Smooth muscle cell (in vitro differentiated cells): ENCODE measurements around the gene ZNF639. TPM values are rescaled to one million over a fixed set of nuclear protein-coding genes. Genes with fewer than 3 reads are reported as not detected.

Source experiments
- DNase-seq: peaks from one replicate; lab custom pipeline; 2025; ENCODE audit not compliant: unreplicated experiment; lab: John Stamatoyannopoulos, UW
- H2AFZ ChIP-seq: fragments of 200-600 bp; sonication (generic); 2 replicates; pipeline ENCODE4 v1.6.0; 2016; ENCODE audit warnings: antibody characterized with exemption, low read depth, mild to moderate bottlenecking
- H3F3A ChIP-seq: fragments of 200-600 bp; sonication (generic); 2 replicates; pipeline ENCODE4 v1.6.0; 2017; ENCODE audit warnings: antibody characterized with exemption, low read depth
- H3K27ac ChIP-seq: fragments of 200-600 bp; sonication (generic); 2 replicates; pipeline ENCODE4 v1.5.1; 2016; ENCODE audit warnings: low read depth, mild to moderate bottlenecking
- H3K27me3 ChIP-seq: fragments of 200-600 bp; sonication (generic); 2 replicates; pipeline ENCODE4 v1.6.1; 2016; ENCODE audit warnings: low read depth, mild to moderate bottlenecking
- H3K36me3 ChIP-seq: fragments of 200-600 bp; sonication (generic); 2 replicates; pipeline ENCODE4 v1.5.1; 2016; ENCODE audit warnings: low read depth
- H3K4me1 ChIP-seq: fragments of 200-600 bp; sonication (generic); 2 replicates; pipeline ENCODE4 v1.5.1; 2016; ENCODE audit warnings: low read depth
- H3K4me2 ChIP-seq: fragments of 200-600 bp; sonication (generic); 2 replicates; pipeline ENCODE4 v1.6.0; 2016; ENCODE audit warnings: mild to moderate bottlenecking
- H3K4me3 ChIP-seq: fragments of 200-600 bp; sonication (generic); 2 replicates; pipeline ENCODE4 v1.5.1; 2016; ENCODE audit warnings: mild to moderate bottlenecking
- H3K79me2 ChIP-seq: fragments of 200-600 bp; sonication (generic); 2 replicates; pipeline ENCODE4 v1.6.0; 2016; ENCODE audit warnings: low read depth, mild to moderate bottlenecking
- H3K9ac ChIP-seq: fragments of 200-600 bp; sonication (generic); 2 replicates; pipeline ENCODE4 v1.6.0; 2016; ENCODE audit warnings: low read depth
- H3K9me3 ChIP-seq: fragments of 200-600 bp; sonication (generic); replicated peaks from 2 replicates; pipeline ENCODE4 v1.5.1; 2016; ENCODE audit warnings: low read depth
- H4K20me1 ChIP-seq: fragments of 200-600 bp; sonication (generic); 2 replicates; pipeline ENCODE4 v1.6.0; 2016; ENCODE audit warnings: low read depth
- CTCF ChIP-seq: fragments of 200-600 bp; sonication (generic); IDR thresholded peaks from 2 replicates; pipeline ENCODE4 v1.5.1; 2017; ENCODE audit warnings: borderline replicate concordance, mild to moderate bottlenecking, antibody characterized with exemption; ENCODE audit not compliant: insufficient read depth, poor library complexity, severe bottlenecking
- WGBS: methylation state at CpG from one replicate; pipeline ENCODE4 v1.1.7; 2016; ENCODE audit warnings: low lambda C conversion rate; 5-methylcytosine and 5-hydroxymethylcytosine counted together
- polyA plus RNA-seq: library from polyadenylated mRNA; unstranded; fragments of >200 nt; fragmentation: Nextera tagmentation; extraction: Ambion mirVana; gene quantifications from 2 replicates; pipeline ENCODE4 v1.2.1, GENCODE V29; 2016
- total RNA-seq: library from RNA; depleted of rRNA; stranded (reverse); fragments of >200 nt; gene quantifications from 2 replicates; pipeline ENCODE4 v1.2.3, GENCODE V29; 2014

The ZNF639 gene
- total and polyA plus RNA-seq, 2 experiments from 2014 or later: 26.8 to 40.4 TPM

GRCh38 chr3:179323197-179324110 is 623 bp downstream of the ZNF639 start:
- no peak for TF ChIP-seq CTCF
- Histone ChIP-seq H3K9me3 (no peaks in the 10 kb centered on the region), H3K27me3 (no peaks in the 10 kb centered on the region), H3K9ac (peak overlapping the region; percentile 88), H3K4me1 (peaks cover 12% of the 10 kb centered on the region), H2AFZ (peak overlapping the region; percentile 81), H3K27ac (peak overlapping the region; percentile 83), H3K4me2 (peak overlapping the region; percentile 93), H3K79me2 (peaks cover 50% of the 10 kb centered on the region), H3K4me3 (peak overlapping the region; percentile 81), H4K20me1 (peaks cover 43% of the 10 kb centered on the region), H3K36me3 (peaks cover 4% of the 10 kb centered on the region), H3F3A (no peaks in the 10 kb centered on the region)
- DNase-seq: peak; percentile 66
- WGBS: under 1% methylated on average over 50 of the region's 81 CpGs

GRCh38 chr3:179324270-179324754 is 1.5 kb downstream of the ZNF639 start:
- TF ChIP-seq CTCF: no peak
- H3K27me3 ChIP-seq: no peaks in the 10 kb centered on the region
- H3K27ac ChIP-seq: peak overlapping the region; percentile 83
- no peak overlapping the region for H2AFZ ChIP-seq
- no peaks in the 10 kb centered on the region for H3F3A ChIP-seq
- H3K4me2 ChIP-seq: peak overlapping the region; percentile 93
- peaks cover 54% of the 10 kb centered on the region for H3K79me2 ChIP-seq
- H3K9ac ChIP-seq: peak overlapping the region; percentile 88
- peaks cover 12% of the 10 kb centered on the region for H3K4me1 ChIP-seq
- WGBS: 3% methylated on average over 8 of the region's 8 CpGs
- DNase-seq: no peak
- H3K9me3 ChIP-seq: no peaks in the 10 kb centered on the region
- peak overlapping the region; percentile 81 for H3K4me3 ChIP-seq
- H4K20me1 ChIP-seq: peaks cover 47% of the 10 kb centered on the region
- H3K36me3 ChIP-seq: peaks cover 9% of the 10 kb centered on the region

- Histone ChIP-seq H3K9me3 (no peaks in the 10 kb centered on the region), H3K4me1 (no peaks in the 10 kb centered on the region), H4K20me1 (peaks cover 31% of the 10 kb centered on the region), H3F3A (peaks cover 3% of the 10 kb centered on the region), H2AFZ (no peak overlapping the region), H3K79me2 (peaks cover 37% of the 10 kb centered on the region), H3K27me3 (no peaks in the 10 kb centered on the region), H3K4me3 (no peak overlapping the region), H3K9ac (no peak overlapping the region), H3K4me2 (no peak overlapping the region), H3K36me3 (peaks cover 36% of the 10 kb centered on the region), H3K27ac (no peak overlapping the region)
- TF ChIP-seq CTCF: no peak
- WGBS: 73% methylated on average over 1 of the region's 1 CpG
- DNase-seq: no peak
Observed at GRCh38 chr3:179330438-179330837, 7.6 kb downstream of the ZNF639 start.
